ENCODE measurements around the gene ASH1L.

DNA sequence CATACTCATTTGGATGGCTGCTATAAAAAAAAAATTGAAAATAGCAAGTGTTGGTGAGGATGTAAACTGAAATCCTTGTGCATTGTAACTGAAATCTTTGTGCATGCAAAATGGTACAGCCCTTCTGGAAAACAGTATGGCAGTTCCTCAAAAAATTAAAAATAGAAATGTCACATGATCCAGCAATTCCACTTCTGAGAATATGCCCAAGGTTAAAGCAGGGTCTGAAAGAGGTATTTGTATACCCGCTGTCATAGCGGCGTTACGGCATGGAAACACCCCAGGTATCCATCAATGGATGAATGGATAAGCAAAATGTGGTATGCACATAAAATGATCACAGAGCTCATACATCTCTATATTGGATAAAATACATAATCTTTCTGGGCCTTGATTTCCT, 125.2 kb downstream of the ASH1L start:
- TF ChIP-seq, protein P1, sequence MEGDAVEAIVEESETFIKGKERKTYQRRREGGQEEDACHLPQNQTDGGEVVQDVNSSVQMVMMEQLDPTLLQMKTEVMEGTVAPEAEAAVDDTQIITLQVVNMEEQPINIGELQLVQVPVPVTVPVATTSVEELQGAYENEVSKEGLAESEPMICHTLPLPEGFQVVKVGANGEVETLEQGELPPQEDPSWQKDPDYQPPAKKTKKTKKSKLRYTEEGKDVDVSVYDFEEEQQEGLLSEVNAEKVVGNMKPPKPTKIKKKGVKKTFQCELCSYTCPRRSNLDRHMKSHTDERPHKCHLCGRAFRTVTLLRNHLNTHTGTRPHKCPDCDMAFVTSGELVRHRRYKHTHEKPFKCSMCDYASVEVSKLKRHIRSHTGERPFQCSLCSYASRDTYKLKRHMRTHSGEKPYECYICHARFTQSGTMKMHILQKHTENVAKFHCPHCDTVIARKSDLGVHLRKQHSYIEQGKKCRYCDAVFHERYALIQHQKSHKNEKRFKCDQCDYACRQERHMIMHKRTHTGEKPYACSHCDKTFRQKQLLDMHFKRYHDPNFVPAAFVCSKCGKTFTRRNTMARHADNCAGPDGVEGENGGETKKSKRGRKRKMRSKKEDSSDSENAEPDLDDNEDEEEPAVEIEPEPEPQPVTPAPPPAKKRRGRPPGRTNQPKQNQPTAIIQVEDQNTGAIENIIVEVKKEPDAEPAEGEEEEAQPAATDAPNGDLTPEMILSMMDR (IDR thresholded peaks at IDR 0.05; ENCODE audit: extremely low read depth in 1 of 2, insufficient read depth in 1 of 2, low read depth in 1 of 2, low read length in 2 of 2), result no peak
- TF ChIP-seq POLR2AphosphoS5 (IDR thresholded peaks at IDR 0.05; ENCODE audit: insufficient read depth, low read depth, low read length) (no peak), POLR2A (IDR thresholded peaks at IDR 0.05; ENCODE audit: low read depth, low read length) (no peak), EZH2 (IDR thresholded peaks at IDR 0.05; ENCODE audit: borderline replicate concordance, low read depth, low read length, severe bottlenecking) (no peak), MYC (IDR thresholded peaks at IDR 0.05; ENCODE audit: low read depth, low read length) (no peak)
- TF ChIP-seq, protein P2, sequence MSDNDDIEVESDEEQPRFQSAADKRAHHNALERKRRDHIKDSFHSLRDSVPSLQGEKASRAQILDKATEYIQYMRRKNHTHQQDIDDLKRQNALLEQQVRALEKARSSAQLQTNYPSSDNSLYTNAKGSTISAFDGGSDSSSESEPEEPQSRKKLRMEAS (IDR thresholded peaks at IDR 0.05; ENCODE audit: insufficient read depth, insufficient read length), result no peak

Data from endothelial cell of umbilical vein (primary cell).